ENCODE data around the gene NCOA7.
A peak's percentile ranks its signal among the peaks of the same experiment; 100 is the strongest.

The NCOA7 gene

GRCh38 chr6:125790358-125791150 lies at the start of gene NCOA7:
Gene NCOA7, plus strand, starts transcription at chr6:125790960. Its CDS starts 24,395 bp downstream, at chr6:125815355.
- peak; percentile 84 for DNase-seq

- no peak for DNase-seq
Measured at GRCh38 chr6:125741336-125741735, 49.4 kb upstream of the NCOA7 start.

- no peak for DNase-seq
Measured at GRCh38 chr6:125742024-125742423, 48.7 kb upstream of the NCOA7 start.

GRCh38 chr6:125742464-125743120 lies 48.2 kb upstream of the NCOA7 start:
- DNase-seq: no peak

DNA sequence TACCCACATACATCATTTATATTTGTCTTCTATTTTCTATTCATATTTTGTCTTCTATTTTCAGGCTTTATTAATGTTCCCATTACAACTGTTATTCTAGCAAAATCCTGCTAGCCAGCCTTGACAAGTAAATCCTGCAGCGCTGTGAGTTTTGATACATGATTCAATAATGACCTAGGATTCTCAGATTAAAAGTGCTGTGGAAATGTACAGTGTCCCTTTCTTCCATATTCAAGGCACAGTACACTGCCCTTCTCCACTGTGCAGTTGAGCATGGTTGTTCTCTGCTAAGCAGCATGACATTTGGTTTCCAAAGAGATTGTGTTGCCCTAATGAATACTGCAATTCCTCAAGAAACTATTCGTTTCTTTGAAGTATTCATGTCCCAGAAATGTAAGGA lies 47.2 kb upstream of the NCOA7 start:
- DNase-seq: no peak

GRCh38 chr6:125745281-125746018 lies 45.3 kb upstream of the NCOA7 start:
- DNase-seq: no peak

GRCh38 chr6:125746019-125746414 lies 44.7 kb upstream of the NCOA7 start:
- DNase-seq: no peak

GRCh38 chr6:125746731-125747588 lies 43.8 kb upstream of the NCOA7 start:
- peak; percentile 91 for DNase-seq

- DNase-seq: peak; percentile 81
Measured at GRCh38 chr6:125747589-125748405, 43.0 kb upstream of the NCOA7 start.

- peak; percentile 62 for DNase-seq
Measured at GRCh38 chr6:125748406-125749172, 42.2 kb upstream of the NCOA7 start.

- peak; percentile 96 for DNase-seq
Measured at GRCh38 chr6:125749173-125749864, 41.4 kb upstream of the NCOA7 start, which contains the start of gene HEY2. Gene HEY2, plus strand, starts transcription at chr6:125749632. Its CDS starts 145 bp downstream, at chr6:125749777.

DNA sequence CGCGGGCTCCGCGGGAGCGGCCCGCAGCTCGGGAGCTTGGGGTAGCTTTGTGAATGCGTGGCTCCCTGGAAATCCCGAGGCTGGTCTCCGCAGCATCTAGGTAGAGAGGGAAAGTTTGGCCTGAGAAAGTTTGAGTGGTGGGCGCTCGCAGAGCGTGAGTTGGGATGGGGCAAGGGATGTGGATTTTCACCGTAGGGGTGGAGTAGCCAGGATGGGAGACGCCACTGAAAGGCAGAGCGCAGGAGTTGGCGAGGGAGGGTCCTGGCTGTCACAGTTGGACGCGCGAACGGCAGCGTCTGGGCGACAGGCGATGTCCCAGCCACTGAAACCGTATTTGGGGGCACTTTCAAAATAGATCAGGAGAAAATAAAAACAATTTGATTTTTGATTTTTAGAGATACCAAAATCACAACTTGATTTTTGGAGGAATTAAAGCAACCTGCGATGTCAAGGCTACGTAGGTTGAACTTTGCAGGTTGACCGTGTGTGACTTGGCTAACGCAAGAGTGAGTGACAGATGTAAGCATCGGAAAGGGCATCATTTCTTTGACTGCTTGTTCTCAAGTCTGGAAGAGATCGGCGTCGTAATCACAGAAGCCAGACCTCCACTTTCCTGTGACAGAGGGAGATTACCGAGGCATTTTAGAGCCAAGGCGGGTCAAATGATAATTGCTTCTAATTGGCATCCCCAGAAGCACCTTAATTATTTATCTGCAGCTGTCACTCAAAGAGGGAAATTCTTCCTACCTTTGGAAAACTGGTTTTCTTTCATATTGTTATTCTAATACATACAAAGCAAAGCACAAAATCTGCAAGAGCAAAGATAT lies 40.7 kb upstream of the NCOA7 start:
- peak; percentile 68 for DNase-seq

DNA sequence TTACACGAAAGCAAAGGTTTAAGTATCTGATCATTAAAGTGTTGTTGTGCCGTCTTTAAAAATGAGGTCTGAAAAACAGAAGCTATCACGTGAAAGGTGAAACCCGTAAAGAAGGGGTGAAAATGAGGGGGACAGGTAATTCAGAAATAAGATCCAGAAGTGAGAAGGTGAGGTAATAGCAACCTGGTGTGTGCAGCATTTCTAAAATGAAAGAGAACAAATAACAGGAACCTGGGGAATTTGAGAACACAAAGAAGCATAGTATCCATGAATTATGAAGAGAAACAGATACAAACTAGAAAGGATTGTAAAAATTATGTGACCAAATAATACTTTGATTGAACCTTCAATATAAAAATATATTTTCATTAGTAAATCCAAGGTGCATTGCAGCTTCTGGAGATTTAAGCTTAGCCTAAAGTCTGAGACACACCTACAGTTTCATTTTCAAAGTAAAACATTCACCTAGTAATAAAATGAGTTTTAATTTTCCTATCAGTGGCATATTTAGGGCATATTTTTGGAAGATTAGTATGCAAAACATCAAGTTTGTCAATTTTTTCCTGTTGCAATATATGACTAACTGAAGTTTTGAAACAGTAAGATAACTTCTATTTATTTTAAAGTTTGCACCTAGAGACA lies 39.9 kb upstream of the NCOA7 start:
- no peak for DNase-seq

DNA sequence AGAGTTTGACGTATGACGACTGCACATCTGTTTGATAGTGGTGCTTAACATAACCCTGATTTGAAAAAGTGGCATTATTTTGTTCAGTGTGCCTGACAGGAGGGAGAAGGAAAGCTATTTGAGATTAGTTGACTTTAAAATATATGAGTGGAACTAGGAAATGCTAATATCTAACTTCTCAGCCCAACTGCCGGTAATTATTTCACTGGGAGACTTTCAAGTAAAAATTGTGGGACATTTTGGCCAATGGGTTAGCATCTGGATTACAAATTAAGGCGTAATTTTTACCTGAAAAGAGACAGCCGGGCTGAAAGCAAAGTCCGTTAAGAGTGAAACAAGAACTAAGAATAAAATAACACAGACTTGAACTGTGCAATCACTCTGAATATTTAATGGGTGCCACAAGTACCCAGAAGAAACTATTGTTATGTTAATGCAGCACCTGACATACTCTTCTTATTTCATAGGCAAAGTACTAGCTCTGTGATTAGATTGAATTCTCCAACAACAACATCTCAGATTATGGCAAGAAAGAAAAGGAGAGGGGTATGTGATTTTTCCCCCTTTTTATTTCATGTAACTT lies 39.3 kb upstream of the NCOA7 start:
- no peak for DNase-seq

DNA sequence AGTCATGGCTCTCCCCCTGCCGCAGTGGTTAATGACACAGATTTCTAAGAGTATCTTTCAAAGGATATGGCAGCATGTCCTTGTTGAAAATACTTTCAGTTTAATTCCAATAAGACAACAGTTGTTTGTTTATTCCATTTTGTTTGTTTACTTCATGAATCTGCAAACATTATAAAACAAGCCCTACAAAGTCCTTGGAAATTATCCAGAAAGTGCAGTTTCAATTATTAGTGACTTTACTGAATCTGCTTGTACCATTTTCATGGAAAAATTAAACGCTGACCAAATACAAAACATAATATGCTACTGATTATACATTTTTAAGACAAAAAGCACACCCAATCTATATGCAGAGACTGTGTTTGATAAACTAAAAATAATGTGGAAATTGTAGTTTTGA lies 38.0 kb upstream of the NCOA7 start:
- DNase-seq: no peak

- no peak for DNase-seq
Measured at GRCh38 chr6:125753218-125753936, 37.4 kb upstream of the NCOA7 start.

- no peak for DNase-seq
Measured at GRCh38 chr6:125753937-125754259, 36.9 kb upstream of the NCOA7 start.

GRCh38 chr6:125754566-125754965 lies 36.2 kb upstream of the NCOA7 start:
- no peak for DNase-seq
